ENCODE results near the gene SPATA25. TPM values are rescaled to one million over a fixed set of nuclear protein-coding genes. Genes with fewer than 3 reads are reported as not detected.

Gene SPATA25
- total RNA-seq, 2 experiments from 2014 or later, result 0.49 to 1.3 TPM

DNA sequence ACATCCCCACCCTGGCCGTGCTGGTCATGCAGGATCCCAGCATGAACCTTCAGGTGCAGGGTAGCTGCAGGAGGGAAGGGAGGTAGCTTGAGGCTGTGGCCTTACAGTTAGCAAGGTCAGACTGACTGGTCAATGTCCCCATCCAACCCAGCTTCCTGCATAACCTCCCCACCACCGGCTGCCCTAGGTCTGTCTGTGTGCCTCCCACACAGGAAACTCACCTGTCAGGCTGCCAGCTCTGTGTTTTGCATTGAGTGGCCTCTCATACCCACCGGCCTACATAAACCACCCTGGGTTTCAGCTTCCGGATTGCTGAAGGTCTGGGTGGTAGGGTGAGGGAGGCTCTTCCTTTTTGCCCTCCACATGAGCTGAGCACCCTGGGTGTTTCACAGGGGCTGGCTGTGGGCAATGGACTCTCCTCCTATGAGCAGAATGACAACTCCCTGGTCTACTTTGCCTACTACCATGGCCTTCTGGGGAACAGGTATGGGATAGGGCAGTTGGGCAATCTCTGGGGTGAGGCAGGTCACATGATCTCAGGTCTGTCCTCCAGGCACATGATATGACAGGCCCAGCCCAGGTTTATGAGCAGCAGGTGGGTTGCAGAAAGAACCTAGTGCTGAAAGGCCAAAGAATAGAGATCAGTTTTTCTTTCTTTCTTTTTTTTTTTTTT lies 5.5 kb upstream of the SPATA25 start:
- H3K4me1 Mint-ChIP-seq (ENCODE audit: low read depth), result peaks cover 45% of the 10 kb centered on the region
- H3K4me1 ChIP-seq (ENCODE audit: insufficient read depth, low read length), result peaks cover 51% of the 10 kb centered on the region
- DNase-seq (peak in 7 of 14 experiments; percentile 17 to 47 (median 23)), ATAC-seq (ENCODE audit: poor library complexity) (no peak)
- peaks cover 47% of the 10 kb centered on the region for H3K36me3 ChIP-seq (ENCODE audit: insufficient read depth, low read length)
- no peaks in the 10 kb centered on the region for H3K27me3 Mint-ChIP-seq
- H3K9me3 ChIP-seq (ENCODE audit: control insufficient read depth in 1 of 2, insufficient read depth in 1 of 2, low read length in 2 of 2), result no peaks in the 10 kb centered on the region
- peaks cover 39% of the 10 kb centered on the region for H3K36me3 Mint-ChIP-seq (ENCODE audit: low read depth)
- H3K27ac Mint-ChIP-seq, result peak overlapping the region; percentile 84
- CTCF ChIA-PET, result interaction anchor here (0.6 to 2.1 kb wide), 3 partner anchors 29 to 77 kb away, joined by 3 to 6 read pairs (median 3); partner anchors contain the start of gene PCIF1
- TF ChIP-seq, protein P1, sequence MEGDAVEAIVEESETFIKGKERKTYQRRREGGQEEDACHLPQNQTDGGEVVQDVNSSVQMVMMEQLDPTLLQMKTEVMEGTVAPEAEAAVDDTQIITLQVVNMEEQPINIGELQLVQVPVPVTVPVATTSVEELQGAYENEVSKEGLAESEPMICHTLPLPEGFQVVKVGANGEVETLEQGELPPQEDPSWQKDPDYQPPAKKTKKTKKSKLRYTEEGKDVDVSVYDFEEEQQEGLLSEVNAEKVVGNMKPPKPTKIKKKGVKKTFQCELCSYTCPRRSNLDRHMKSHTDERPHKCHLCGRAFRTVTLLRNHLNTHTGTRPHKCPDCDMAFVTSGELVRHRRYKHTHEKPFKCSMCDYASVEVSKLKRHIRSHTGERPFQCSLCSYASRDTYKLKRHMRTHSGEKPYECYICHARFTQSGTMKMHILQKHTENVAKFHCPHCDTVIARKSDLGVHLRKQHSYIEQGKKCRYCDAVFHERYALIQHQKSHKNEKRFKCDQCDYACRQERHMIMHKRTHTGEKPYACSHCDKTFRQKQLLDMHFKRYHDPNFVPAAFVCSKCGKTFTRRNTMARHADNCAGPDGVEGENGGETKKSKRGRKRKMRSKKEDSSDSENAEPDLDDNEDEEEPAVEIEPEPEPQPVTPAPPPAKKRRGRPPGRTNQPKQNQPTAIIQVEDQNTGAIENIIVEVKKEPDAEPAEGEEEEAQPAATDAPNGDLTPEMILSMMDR (IDR thresholded peaks at IDR 0.05), result no peak
- H3K4me3 Mint-ChIP-seq, result peak overlapping the region; percentile 96
- no peaks in the 10 kb centered on the region for H3K27me3 ChIP-seq (ENCODE audit: control insufficient read depth in 1 of 2, insufficient read depth in 2 of 2, low read length in 2 of 2)
- H3K9me3 Mint-ChIP-seq, result no peaks in the 10 kb centered on the region
- intact Hi-C loops (cut with DNase I, micrococcal nuclease), result loop anchor here (5.0 kb wide), 2 partner anchors 36 to 81 kb away; partner anchors contain the start of genes ACOT8 (in 1 of the 2), UBE2C (in 1 of the 2) and ZSWIM3 (in 1 of the 2)
- peak overlapping the region; percentile 5 for H3K4me3 ChIP-seq (ENCODE audit: low read length)
- H3K27ac ChIP-seq (ENCODE audit: low read depth in 1 of 2, low read length in 2 of 2), result peak overlapping the region in 1 of 2 donors; percentile 40
- POLR2A ChIA-PET, result interaction anchor here (1.1 to 8.2 kb wide), 6 partner anchors 11 to 80 kb away, joined by 3 to 105 read pairs (median 12); partner anchors contain the start of genes ACOT8, PCIF1, SNX21 and UBE2C

DNA sequence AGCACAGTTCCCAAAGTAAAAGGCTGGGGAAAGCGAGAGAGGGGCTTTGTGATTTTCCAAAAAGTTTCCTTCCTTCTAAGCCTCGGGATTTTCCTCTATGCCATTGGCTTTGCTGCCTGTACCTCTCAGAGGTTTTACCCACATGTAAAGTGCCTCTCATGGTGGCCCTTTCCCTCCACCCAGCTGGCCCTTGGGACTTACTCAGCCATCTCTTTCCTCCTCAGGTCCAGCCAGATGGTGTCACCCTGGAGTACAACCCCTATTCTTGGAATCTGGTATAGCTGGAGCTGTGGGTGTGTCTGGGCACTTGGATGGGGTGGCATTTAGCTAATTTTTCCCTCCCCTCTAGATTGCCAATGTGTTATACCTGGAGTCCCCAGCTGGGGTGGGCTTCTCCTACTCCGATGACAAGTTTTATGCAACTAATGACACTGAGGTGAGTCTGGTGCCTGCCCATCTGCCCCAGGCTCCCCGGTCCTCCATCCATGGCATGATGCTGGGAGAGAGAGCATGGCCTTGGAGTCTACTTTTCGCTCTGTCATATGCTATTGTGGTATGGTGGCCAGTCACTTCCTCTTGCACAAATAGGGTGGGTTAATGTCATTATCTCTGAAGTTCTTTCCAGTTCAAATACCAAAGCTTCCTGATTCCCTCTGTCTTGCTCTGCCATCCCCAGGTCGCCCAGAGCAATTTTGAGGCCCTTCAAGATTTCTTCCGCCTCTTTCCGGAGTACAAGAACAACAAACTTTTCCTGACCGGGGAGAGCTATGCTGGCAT lies 4.8 kb upstream of the SPATA25 start:
- peak overlapping the region; percentile 96 for H3K4me3 Mint-ChIP-seq
- ChIA-PET CTCF (interaction anchor here (2.1 kb wide), 1 partner anchor 78 kb away, joined by 6 read pairs; no protein-coding TSS in a partner anchor), POLR2A (interaction anchor here (1.1 to 8.2 kb wide), 8 partner anchors 11 to 93 kb away, joined by 3 to 105 read pairs (median 12); partner anchors contain the start of genes ACOT8, PCIF1, SNX21 and UBE2C)
- no peaks in the 10 kb centered on the region for H3K9me3 Mint-ChIP-seq
- intact Hi-C loops (cut with DNase I, micrococcal nuclease), result loop anchor here (5.0 kb wide), 2 partner anchors 35 to 80 kb away; partner anchors contain the start of genes ACOT8 (in 1 of the 2), UBE2C (in 1 of the 2) and ZSWIM3 (in 1 of the 2)
- H3K36me3 ChIP-seq (ENCODE audit: insufficient read depth, low read length), result peaks cover 43% of the 10 kb centered on the region
- H3K27ac ChIP-seq (ENCODE audit: low read depth in 1 of 2, low read length in 2 of 2), result peak overlapping the region in 1 of 2 donors; percentile 40
- H3K4me1 ChIP-seq (ENCODE audit: insufficient read depth, low read length), result peaks cover 51% of the 10 kb centered on the region
- no peaks in the 10 kb centered on the region for H3K9me3 ChIP-seq (ENCODE audit: control insufficient read depth in 1 of 2, insufficient read depth in 1 of 2, low read length in 2 of 2)
- peak overlapping the region; percentile 84 for H3K27ac Mint-ChIP-seq
- DNase-seq, result no peak
- H3K27me3 Mint-ChIP-seq, result no peaks in the 10 kb centered on the region
- TF ChIP-seq, protein P1 (IDR thresholded peaks at IDR 0.05), result no peak
- peak overlapping the region; percentile 93 for H3K4me3 ChIP-seq (ENCODE audit: low read length)
- ATAC-seq (ENCODE audit: poor library complexity), result no peak
- peaks cover 45% of the 10 kb centered on the region for H3K4me1 Mint-ChIP-seq (ENCODE audit: low read depth)
- H3K36me3 Mint-ChIP-seq (ENCODE audit: low read depth), result peaks cover 36% of the 10 kb centered on the region
- H3K27me3 ChIP-seq (ENCODE audit: control insufficient read depth in 1 of 2, insufficient read depth in 2 of 2, low read length in 2 of 2), result no peaks in the 10 kb centered on the region
